Erythroblast (primary cell): Measurements from ENCODE around the gene ABR.

ENCODE experiments used
- GATA1 ChIP-seq: IDR thresholded peaks from 2 replicates; pipeline ENCODE4 v1.6.1; 2011; ENCODE audit warnings: low read depth, mild to moderate bottlenecking, control low read depth, low read length, moderate library complexity
- POLR2A ChIP-seq: IDR thresholded peaks from 2 replicates; pipeline ENCODE4 v1.6.1; 2011; ENCODE audit warnings: mild to moderate bottlenecking, low read length

- TF ChIP-seq POLR2A (no peak), GATA1 (no peak)
Measured at GRCh38 chr17:1126250-1126797, 53.5 kb downstream of the ABR start.
